SK-N-SH treated with all-trans-retinoic acid at 6 μM for 48 hours (cell line): ENCODE data around the gene HMCN2.

Experiments used
- ATAC-seq: fragments of 200-7000 bp; cut with Tn5 transposase; 3 replicates; pipeline ENCODE4 v1.9.1; 2020; ENCODE audit warnings: mild to moderate bottlenecking, moderate library complexity
- CSDC2 ChIP-seq: fragments of 250-450 bp; sonication (Bioruptor Pico); IDR thresholded peaks from 2 replicates; pipeline ENCODE4 v1.5.0; 2020; ENCODE audit warnings: mild to moderate bottlenecking, moderate library complexity
- ESRRG ChIP-seq: fragments of 250-450 bp; sonication (Bioruptor Pico); IDR thresholded peaks from 2 replicates; pipeline ENCODE4 v1.6.1; 2021; ENCODE audit warnings: mild to moderate bottlenecking
- GLIS3 ChIP-seq: fragments of 250-450 bp; sonication (Bioruptor Pico); IDR thresholded peaks from 2 replicates; pipeline ENCODE4 v1.5.0; 2020; ENCODE audit warnings: mild to moderate bottlenecking, moderate library complexity
- ISL1 ChIP-seq: fragments of 250-450 bp; sonication (Bioruptor Pico); IDR thresholded peaks from 2 replicates; pipeline ENCODE4 v2.1.2; 2022; ENCODE audit warnings: mild to moderate bottlenecking, moderate library complexity
- OSR1 ChIP-seq: fragments of 250-450 bp; sonication (Bioruptor Pico); IDR thresholded peaks from 2 replicates; pipeline ENCODE4 v1.8.0; 2022; ENCODE audit warnings: moderate library complexity, mild to moderate bottlenecking, inconsistent platforms
- PPARA ChIP-seq: fragments of 250-450 bp; sonication (Bioruptor Pico); IDR thresholded peaks from 2 replicates; pipeline ENCODE4 v1.5.0; 2020; ENCODE audit warnings: mild to moderate bottlenecking, borderline replicate concordance
- RARB ChIP-seq: fragments of 250-450 bp; sonication (Bioruptor Pico); IDR thresholded peaks from 2 replicates; pipeline ENCODE4 v1.8.0; 2021; ENCODE audit warnings: mild to moderate bottlenecking, moderate library complexity
- SNAI2 ChIP-seq: fragments of 250-450 bp; sonication (Bioruptor Pico); IDR thresholded peaks from 2 replicates; pipeline ENCODE4 v1.5.0; 2020; ENCODE audit warnings: mild to moderate bottlenecking, moderate library complexity
- TCF4 ChIP-seq: fragments of 250-450 bp; sonication (Bioruptor Pico); IDR thresholded peaks from 2 replicates; pipeline ENCODE4 v1.8.0; 2021; ENCODE audit warnings: mild to moderate bottlenecking, moderate library complexity, borderline replicate concordance
- TOX ChIP-seq: fragments of 250-450 bp; sonication (Bioruptor Pico); IDR thresholded peaks from 2 replicates; pipeline ENCODE4 v1.8.0; 2021; ENCODE audit warnings: mild to moderate bottlenecking, moderate library complexity, borderline replicate concordance
- ZC3H10 ChIP-seq: fragments of 250-450 bp; sonication (Bioruptor Pico); IDR thresholded peaks from 2 replicates; pipeline ENCODE4 v1.5.1; 2021; ENCODE audit warnings: mild to moderate bottlenecking, moderate library complexity
- ZFP3 ChIP-seq: fragments of 250-450 bp; sonication (Bioruptor Pico); IDR thresholded peaks from 2 replicates; pipeline ENCODE4 v1.5.0; 2020; ENCODE audit warnings: mild to moderate bottlenecking, moderate library complexity
- ZNF565 ChIP-seq: fragments of 450-650 bp; formaldehyde crosslinking; conservative IDR thresholded peaks from 2 replicates; pipeline ENCODE4 v1.5.0; 2020; ENCODE audit warnings: low read depth, mild to moderate bottlenecking, moderate library complexity
- ZNF70 ChIP-seq: fragments of 450-650 bp; formaldehyde crosslinking; IDR thresholded peaks from 2 replicates; pipeline ENCODE4 v1.5.0; 2020; ENCODE audit warnings: mild to moderate bottlenecking, moderate library complexity
- ZNF8 ChIP-seq: fragments of 450-650 bp; formaldehyde crosslinking; IDR thresholded peaks from 2 replicates; pipeline ENCODE4 v1.5.0; 2020; ENCODE audit warnings: mild to moderate bottlenecking, moderate library complexity
- TF ChIP-seq, protein P1 (sequence below): fragments of 250-450 bp; sonication (Bioruptor Pico); IDR thresholded peaks from 2 replicates; pipeline ENCODE4 v1.5.0; 2020; ENCODE audit warnings: mild to moderate bottlenecking, moderate library complexity
- TF ChIP-seq, protein P2 (sequence below): fragments of 250-450 bp; sonication (Bioruptor Pico); IDR thresholded peaks from 2 replicates; pipeline ENCODE4 v1.5.1; 2021; ENCODE audit warnings: mild to moderate bottlenecking, moderate library complexity
- TF ChIP-seq, protein P3 (sequence below): fragments of 250-450 bp; sonication (Bioruptor Pico); IDR thresholded peaks from 2 replicates; pipeline ENCODE4 v1.8.0; 2021; ENCODE audit warnings: low read depth, mild to moderate bottlenecking, moderate library complexity, borderline replicate concordance
- TF ChIP-seq, protein P4 (sequence below): fragments of 250-450 bp; sonication (Bioruptor Pico); IDR thresholded peaks from 2 replicates; pipeline ENCODE4 v1.5.1; 2020; ENCODE audit warnings: low read depth, mild to moderate bottlenecking, moderate library complexity
- TF ChIP-seq, protein P5 (sequence below): fragments of 250-450 bp; sonication (Bioruptor Pico); IDR thresholded peaks from 2 replicates; pipeline ENCODE4 v1.8.0; 2020; ENCODE audit warnings: mild to moderate bottlenecking, moderate library complexity, borderline replicate concordance

The HMCN2 gene

DNA sequence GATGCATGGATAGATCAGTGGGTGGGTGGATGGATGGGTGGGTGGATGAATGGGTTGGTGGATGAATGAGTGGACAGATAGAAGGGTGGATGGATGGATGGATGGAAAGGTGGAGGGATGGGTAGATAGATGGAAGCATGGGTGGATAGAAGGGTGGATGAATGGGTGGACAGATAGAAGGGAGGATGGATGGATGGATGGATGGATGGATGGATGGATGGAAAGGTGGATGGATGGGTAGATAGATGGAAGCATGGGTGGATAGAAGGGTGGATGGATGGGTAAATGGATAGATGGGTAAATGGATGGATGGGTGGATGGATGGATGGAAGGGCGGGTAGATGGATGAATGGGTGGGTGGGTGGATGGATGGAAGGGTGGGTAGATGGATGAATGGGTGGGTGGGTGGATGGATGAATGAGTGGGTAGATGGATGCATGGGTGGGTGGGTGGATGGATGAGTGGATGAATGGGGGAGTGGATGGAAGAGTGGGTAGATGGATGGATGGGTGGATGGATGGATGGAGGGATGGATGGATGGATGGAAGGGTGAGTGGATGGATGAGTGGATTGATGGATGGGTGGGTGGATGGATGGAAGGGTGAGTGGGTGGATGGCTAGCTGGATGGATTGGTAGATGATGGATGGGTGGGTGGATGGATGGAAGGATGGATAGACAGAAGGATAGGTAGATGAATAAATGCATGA is 91.5 kb downstream of the HMCN2 start:
- TF ChIP-seq RARB (CRISPR knock-in tag) (no peak), ZNF8 (CRISPR knock-in tag) (no peak), GLIS3 (no peak), TOX (CRISPR knock-in tag) (no peak), ZNF70 (no peak), ESRRG (CRISPR knock-in tag) (no peak), TCF4 (CRISPR knock-in tag) (no peak), ZNF565 (CRISPR knock-in tag) (no peak), SNAI2 (no peak), ZFP3 (CRISPR knock-in tag) (no peak), OSR1 (no peak), CSDC2 (no peak)
- TF ChIP-seq, protein P1, sequence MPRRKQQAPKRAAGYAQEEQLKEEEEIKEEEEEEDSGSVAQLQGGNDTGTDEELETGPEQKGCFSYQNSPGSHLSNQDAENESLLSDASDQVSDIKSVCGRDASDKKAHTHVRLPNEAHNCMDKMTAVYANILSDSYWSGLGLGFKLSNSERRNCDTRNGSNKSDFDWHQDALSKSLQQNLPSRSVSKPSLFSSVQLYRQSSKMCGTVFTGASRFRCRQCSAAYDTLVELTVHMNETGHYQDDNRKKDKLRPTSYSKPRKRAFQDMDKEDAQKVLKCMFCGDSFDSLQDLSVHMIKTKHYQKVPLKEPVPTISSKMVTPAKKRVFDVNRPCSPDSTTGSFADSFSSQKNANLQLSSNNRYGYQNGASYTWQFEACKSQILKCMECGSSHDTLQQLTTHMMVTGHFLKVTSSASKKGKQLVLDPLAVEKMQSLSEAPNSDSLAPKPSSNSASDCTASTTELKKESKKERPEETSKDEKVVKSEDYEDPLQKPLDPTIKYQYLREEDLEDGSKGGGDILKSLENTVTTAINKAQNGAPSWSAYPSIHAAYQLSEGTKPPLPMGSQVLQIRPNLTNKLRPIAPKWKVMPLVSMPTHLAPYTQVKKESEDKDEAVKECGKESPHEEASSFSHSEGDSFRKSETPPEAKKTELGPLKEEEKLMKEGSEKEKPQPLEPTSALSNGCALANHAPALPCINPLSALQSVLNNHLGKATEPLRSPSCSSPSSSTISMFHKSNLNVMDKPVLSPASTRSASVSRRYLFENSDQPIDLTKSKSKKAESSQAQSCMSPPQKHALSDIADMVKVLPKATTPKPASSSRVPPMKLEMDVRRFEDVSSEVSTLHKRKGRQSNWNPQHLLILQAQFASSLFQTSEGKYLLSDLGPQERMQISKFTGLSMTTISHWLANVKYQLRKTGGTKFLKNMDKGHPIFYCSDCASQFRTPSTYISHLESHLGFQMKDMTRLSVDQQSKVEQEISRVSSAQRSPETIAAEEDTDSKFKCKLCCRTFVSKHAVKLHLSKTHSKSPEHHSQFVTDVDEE (CRISPR knock-in tag) = no peak
- TF ChIP-seq, protein P2, sequence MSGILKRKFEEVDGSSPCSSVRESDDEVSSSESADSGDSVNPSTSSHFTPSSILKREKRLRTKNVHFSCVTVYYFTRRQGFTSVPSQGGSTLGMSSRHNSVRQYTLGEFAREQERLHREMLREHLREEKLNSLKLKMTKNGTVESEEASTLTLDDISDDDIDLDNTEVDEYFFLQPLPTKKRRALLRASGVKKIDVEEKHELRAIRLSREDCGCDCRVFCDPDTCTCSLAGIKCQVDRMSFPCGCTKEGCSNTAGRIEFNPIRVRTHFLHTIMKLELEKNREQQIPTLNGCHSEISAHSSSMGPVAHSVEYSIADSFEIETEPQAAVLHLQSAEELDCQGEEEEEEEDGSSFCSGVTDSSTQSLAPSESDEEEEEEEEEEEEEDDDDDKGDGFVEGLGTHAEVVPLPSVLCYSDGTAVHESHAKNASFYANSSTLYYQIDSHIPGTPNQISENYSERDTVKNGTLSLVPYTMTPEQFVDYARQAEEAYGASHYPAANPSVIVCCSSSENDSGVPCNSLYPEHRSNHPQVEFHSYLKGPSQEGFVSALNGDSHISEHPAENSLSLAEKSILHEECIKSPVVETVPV (CRISPR knock-in tag) = no peak
- TF ChIP-seq, protein P3, sequence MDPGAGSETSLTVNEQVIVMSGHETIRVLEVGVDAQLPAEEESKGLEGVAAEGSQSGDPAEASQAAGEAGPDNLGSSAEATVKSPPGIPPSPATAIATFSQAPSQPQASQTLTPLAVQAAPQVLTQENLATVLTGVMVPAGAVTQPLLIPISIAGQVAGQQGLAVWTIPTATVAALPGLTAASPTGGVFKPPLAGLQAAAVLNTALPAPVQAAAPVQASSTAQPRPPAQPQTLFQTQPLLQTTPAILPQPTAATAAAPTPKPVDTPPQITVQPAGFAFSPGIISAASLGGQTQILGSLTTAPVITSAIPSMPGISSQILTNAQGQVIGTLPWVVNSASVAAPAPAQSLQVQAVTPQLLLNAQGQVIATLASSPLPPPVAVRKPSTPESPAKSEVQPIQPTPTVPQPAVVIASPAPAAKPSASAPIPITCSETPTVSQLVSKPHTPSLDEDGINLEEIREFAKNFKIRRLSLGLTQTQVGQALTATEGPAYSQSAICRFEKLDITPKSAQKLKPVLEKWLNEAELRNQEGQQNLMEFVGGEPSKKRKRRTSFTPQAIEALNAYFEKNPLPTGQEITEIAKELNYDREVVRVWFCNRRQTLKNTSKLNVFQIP (CRISPR knock-in tag) = no peak
- no peak for ATAC-seq

DNA sequence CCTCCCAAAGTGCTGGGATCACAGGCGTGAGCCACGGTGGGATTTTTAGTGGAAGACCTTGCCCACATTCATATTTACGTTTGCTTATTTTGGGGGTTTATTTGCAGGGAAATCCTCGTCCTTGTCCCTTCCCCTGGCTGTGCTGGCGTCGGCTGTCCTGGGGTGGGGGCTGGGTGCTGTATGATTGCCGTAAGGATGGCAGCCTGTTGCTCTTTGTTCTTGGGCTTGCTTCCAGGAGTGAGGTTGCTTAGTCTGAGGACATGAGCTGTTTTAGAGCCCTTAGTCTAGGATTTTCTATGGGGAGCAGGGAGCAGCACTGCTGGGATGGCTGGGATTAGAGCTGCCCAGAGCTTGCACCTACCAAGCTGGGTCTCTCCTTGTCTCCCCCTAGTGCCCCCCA is 93.4 kb downstream of the HMCN2 start:
- no peak for TF ChIP-seq CSDC2
- no peak for TF ChIP-seq ZC3H10 (CRISPR knock-in tag)
- no peak for ATAC-seq

DNA sequence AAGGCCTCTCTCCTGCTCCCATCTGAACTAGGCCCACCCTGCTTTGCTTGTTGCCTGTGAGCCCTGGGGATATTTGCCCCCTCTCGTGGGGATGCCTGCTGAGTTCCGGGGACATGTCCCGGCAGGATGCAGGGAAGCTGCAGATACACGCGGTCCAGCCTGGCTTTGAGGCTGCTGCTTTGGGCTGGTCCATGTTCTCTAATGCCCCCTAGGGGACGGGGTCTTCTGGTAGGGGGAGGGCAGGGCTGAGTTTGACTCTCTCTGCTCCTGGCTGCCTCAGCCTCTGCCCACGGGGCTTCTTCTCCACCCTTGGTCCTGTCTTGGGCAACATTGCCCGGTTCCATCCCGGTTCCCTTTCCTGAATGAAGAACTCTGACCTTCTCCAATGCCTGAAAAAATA is 94.3 kb downstream of the HMCN2 start:
- TF ChIP-seq, protein P2 (CRISPR knock-in tag) = no peak
- TF ChIP-seq ZNF70 = no peak
- TF ChIP-seq OSR1 = no peak
- no peak for TF ChIP-seq TOX (CRISPR knock-in tag)
- no peak for TF ChIP-seq PPARA
- no peak for TF ChIP-seq ISL1 (CRISPR knock-in tag)
- no peak for ATAC-seq

DNA sequence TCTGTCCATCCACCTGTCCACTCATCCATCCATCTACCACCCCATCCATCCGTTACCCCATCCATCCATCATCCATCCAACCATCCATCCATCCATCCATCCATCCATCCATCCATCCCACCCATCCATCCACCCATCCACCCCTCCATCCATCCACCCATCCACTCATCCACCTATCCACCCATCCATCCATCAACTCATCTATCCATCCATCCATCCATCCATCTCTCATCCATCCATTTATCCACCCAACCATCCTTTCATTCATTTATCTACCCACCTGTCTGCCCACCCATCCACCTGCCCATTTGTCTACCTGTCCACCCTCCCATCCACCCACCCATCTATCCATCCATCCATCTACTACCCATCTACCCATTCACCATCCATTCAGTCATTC is 95.1 kb downstream of the HMCN2 start:
- TF ChIP-seq, protein P4, sequence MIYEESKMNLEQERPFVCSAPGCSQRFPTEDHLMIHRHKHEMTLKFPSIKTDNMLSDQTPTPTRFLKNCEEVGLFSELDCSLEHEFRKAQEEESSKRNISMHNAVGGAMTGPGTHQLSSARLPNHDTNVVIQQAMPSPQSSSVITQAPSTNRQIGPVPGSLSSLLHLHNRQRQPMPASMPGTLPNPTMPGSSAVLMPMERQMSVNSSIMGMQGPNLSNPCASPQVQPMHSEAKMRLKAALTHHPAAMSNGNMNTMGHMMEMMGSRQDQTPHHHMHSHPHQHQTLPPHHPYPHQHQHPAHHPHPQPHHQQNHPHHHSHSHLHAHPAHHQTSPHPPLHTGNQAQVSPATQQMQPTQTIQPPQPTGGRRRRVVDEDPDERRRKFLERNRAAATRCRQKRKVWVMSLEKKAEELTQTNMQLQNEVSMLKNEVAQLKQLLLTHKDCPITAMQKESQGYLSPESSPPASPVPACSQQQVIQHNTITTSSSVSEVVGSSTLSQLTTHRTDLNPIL (CRISPR knock-in tag) = no peak
- TF ChIP-seq, protein P1 (CRISPR knock-in tag) = no peak
- no peak for TF ChIP-seq OSR1
- no peak for TF ChIP-seq RARB (CRISPR knock-in tag)
- TF ChIP-seq, protein P2 (CRISPR knock-in tag) = no peak
- no peak for TF ChIP-seq ESRRG (CRISPR knock-in tag)
- TF ChIP-seq, protein P5, sequence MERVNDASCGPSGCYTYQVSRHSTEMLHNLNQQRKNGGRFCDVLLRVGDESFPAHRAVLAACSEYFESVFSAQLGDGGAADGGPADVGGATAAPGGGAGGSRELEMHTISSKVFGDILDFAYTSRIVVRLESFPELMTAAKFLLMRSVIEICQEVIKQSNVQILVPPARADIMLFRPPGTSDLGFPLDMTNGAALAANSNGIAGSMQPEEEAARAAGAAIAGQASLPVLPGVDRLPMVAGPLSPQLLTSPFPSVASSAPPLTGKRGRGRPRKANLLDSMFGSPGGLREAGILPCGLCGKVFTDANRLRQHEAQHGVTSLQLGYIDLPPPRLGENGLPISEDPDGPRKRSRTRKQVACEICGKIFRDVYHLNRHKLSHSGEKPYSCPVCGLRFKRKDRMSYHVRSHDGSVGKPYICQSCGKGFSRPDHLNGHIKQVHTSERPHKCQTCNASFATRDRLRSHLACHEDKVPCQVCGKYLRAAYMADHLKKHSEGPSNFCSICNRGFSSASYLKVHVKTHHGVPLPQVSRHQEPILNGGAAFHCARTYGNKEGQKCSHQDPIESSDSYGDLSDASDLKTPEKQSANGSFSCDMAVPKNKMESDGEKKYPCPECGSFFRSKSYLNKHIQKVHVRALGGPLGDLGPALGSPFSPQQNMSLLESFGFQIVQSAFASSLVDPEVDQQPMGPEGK = no peak
- no peak for ATAC-seq
